H9 (cell line): ENCODE measurements around the gene HTRA3. TPM values are rescaled to one million over a fixed set of nuclear protein-coding genes. Genes with fewer than 3 reads are reported as not detected.

Experiments
- DNase-seq: peaks from one replicate; pipeline ENCODE4 v3.0.0-alpha.2; 2017
- H2AFZ ChIP-seq: one replicate; pipeline ENCODE4 v1.6.1; 2013; ENCODE audit warnings: mild to moderate bottlenecking, low read length, control low read depth, moderate library complexity
- H2AK5ac ChIP-seq: 2 replicates; pipeline ENCODE4 v1.6.1; 2013; ENCODE audit warnings: low read length, control low read depth, mixed read lengths; ENCODE audit not compliant: insufficient read length
- H2BK120ac ChIP-seq: one replicate; pipeline ENCODE4 v1.6.1; 2013; ENCODE audit warnings: low read depth, mild to moderate bottlenecking, low read length, control low read depth, inconsistent platforms; ENCODE audit not compliant: poor library complexity, severe bottlenecking
- H2BK12ac ChIP-seq: 2 replicates; pipeline ENCODE4 v1.6.1; 2013; ENCODE audit warnings: low read length, control low read depth, mixed read lengths, low read depth; ENCODE audit not compliant: insufficient read length
- H2BK15ac ChIP-seq: 2 replicates; pipeline ENCODE4 v1.6.1; 2013; ENCODE audit warnings: low read depth, low read length, control low read depth
- H2BK20ac ChIP-seq: one replicate; pipeline ENCODE4 v1.6.1; 2013; ENCODE audit warnings: low read depth, mild to moderate bottlenecking, low read length, control low read depth, inconsistent platforms; ENCODE audit not compliant: poor library complexity, severe bottlenecking
- H2BK5ac ChIP-seq: 2 replicates; pipeline ENCODE4 v1.6.1; 2013; ENCODE audit warnings: low read length, control low read depth, mixed read lengths; ENCODE audit not compliant: insufficient read length
- H3K14ac ChIP-seq: 2 replicates; pipeline ENCODE4 v1.6.1; 2013; ENCODE audit warnings: low read length, control low read depth; ENCODE audit not compliant: insufficient read depth
- H3K18ac ChIP-seq: 2 replicates; pipeline ENCODE4 v1.6.1; 2013; ENCODE audit warnings: low read depth, mild to moderate bottlenecking, mixed read lengths, low read length, control low read depth; ENCODE audit not compliant: insufficient read length
- H3K23ac ChIP-seq: 2 replicates; pipeline ENCODE4 v1.6.1; 2013; ENCODE audit warnings: low read length, control low read depth, mixed read lengths, low read depth; ENCODE audit not compliant: insufficient read length
- H3K23me2 ChIP-seq: 2 replicates; pipeline ENCODE4 v1.6.1; 2013; ENCODE audit warnings: low read depth, mild to moderate bottlenecking, mixed read lengths, low read length, control low read depth; ENCODE audit not compliant: insufficient read length, poor library complexity, severe bottlenecking
- H3K27ac ChIP-seq: 2 replicates; pipeline ENCODE4 v1.5.1; 2013; ENCODE audit warnings: low read length, control low read depth, mixed read lengths, low read depth; ENCODE audit not compliant: insufficient read length
- H3K27me3 ChIP-seq: 2 replicates; pipeline ENCODE4 v1.6.1; 2013; ENCODE audit warnings: low read length, control low read depth, inconsistent platforms; ENCODE audit not compliant: insufficient read depth
- H3K4ac ChIP-seq: 2 replicates; pipeline ENCODE4 v1.6.1; 2013; ENCODE audit warnings: low read depth, mild to moderate bottlenecking, control low read depth, inconsistent platforms, low read length, moderate library complexity
- H3K4me1 ChIP-seq: 2 replicates; pipeline ENCODE4 v1.6.1; 2013; ENCODE audit warnings: low read length, control low read depth, inconsistent platforms; ENCODE audit not compliant: insufficient read depth
- H3K4me2 ChIP-seq: 2 replicates; pipeline ENCODE4 v1.6.1; 2013; ENCODE audit warnings: low read length, control low read depth, mixed read lengths; ENCODE audit not compliant: insufficient read length, insufficient read depth
- H3K56ac ChIP-seq: 2 replicates; pipeline ENCODE4 v1.6.1; 2013; ENCODE audit warnings: low read depth, mild to moderate bottlenecking, mixed read lengths, low read length, control low read depth; ENCODE audit not compliant: insufficient read length
- H3K79me1 ChIP-seq: 2 replicates; pipeline ENCODE4 v1.6.1; 2013; ENCODE audit warnings: low read depth, mild to moderate bottlenecking, moderate library complexity, low read length, control low read depth, inconsistent platforms; ENCODE audit not compliant: insufficient read depth, poor library complexity, severe bottlenecking
- H3K79me2 ChIP-seq: 2 replicates; pipeline ENCODE4 v1.6.1; 2013; ENCODE audit warnings: low read length, control low read depth, inconsistent platforms; ENCODE audit not compliant: insufficient read depth
- H3K9ac ChIP-seq: 2 replicates; pipeline ENCODE4 v1.6.1; 2013; ENCODE audit warnings: low read length, control low read depth, mixed read lengths; ENCODE audit not compliant: insufficient read length; ENCODE audit errors: extremely low read depth
- H3K9me3 ChIP-seq: one replicate; pipeline ENCODE4 v1.6.1; 2013; ENCODE audit warnings: low read depth, low read length, inconsistent platforms; ENCODE audit not compliant: control insufficient read depth
- H3T11ph ChIP-seq: one replicate; pipeline ENCODE4 v1.6.1; 2013; ENCODE audit warnings: mild to moderate bottlenecking, low read length, control low read depth, inconsistent platforms
- H4K20me1 ChIP-seq: one replicate; pipeline ENCODE4 v1.6.1; 2013; ENCODE audit not compliant: control insufficient read depth, insufficient read length, insufficient read depth
- H4K5ac ChIP-seq: 2 replicates; pipeline ENCODE4 v1.6.1; 2013; ENCODE audit warnings: low read depth, mild to moderate bottlenecking, mixed read lengths, low read length, control low read depth; ENCODE audit not compliant: insufficient read length
- H4K8ac ChIP-seq: replicated peaks from 2 replicates; pipeline ENCODE4 v1.6.1; 2013; ENCODE audit warnings: low read length, control low read depth, mixed read lengths, low read depth; ENCODE audit not compliant: insufficient read length
- H4K91ac ChIP-seq: 2 replicates; pipeline ENCODE4 v1.6.1; 2013; ENCODE audit warnings: low read depth, mild to moderate bottlenecking, moderate library complexity, mixed read lengths, low read length, control low read depth; ENCODE audit not compliant: insufficient read length
- H3K27ac Mint-ChIP-seq, 3 experiments: 2 replicates in 2 of 3; 3 replicates in 1 of 3; pipeline ENCODE4 v1.8.0; 2020 to 2021; ENCODE audit warnings: mixed read lengths in 3 of 3, mild to moderate bottlenecking in 1 of 3, moderate library complexity in 1 of 3
- H3K27me3 Mint-ChIP-seq: 2 replicates; pipeline ENCODE4 v1.8.0; 2021; ENCODE audit warnings: low read depth, mild to moderate bottlenecking, moderate library complexity, mixed read lengths
- H3K36me3 Mint-ChIP-seq, 3 experiments: 2 replicates in 2 of 3; 3 replicates in 1 of 3; pipeline ENCODE4 v1.8.0; 2020 to 2021; ENCODE audit warnings: low read depth in 3 of 3, mixed read lengths in 3 of 3; ENCODE audit not compliant: insufficient read depth in 1 of 3
- H3K4me1 Mint-ChIP-seq, 2 experiments: 2 replicates each; pipeline ENCODE4 v1.8.0; 2020; ENCODE audit warnings: mixed read lengths in 2 of 2
- H3K4me3 Mint-ChIP-seq, 2 experiments: 2 replicates in 1 of 2; 3 replicates in 1 of 2; pipeline ENCODE4 v1.8.0; 2020 to 2021; ENCODE audit warnings: mild to moderate bottlenecking in 2 of 2, mixed read lengths in 2 of 2, moderate library complexity in 1 of 2
- H3K9me3 Mint-ChIP-seq, 2 experiments: 2 replicates in 1 of 2; 3 replicates in 1 of 2; pipeline ENCODE4 v1.8.0; 2020; ENCODE audit warnings: mild to moderate bottlenecking in 2 of 2, mixed read lengths in 2 of 2, moderate library complexity in 1 of 2
- WGBS: extraction: QIAGEN DNeasy Blood & Tissue Kit; methylation state at CpG from one replicate; pipeline ENCODE4 v1.1.7; 2013; ENCODE audit warnings: missing lambda C conversion rate, low lambda C conversion rate, mixed read lengths; ENCODE audit not compliant: insufficient read length; ENCODE audit errors: extremely low coverage; 5-methylcytosine and 5-hydroxymethylcytosine counted together
- total RNA-seq: library from RNA; stranded (reverse); gene quantifications from 2 replicates; pipeline ENCODE4 v1.2.1, GENCODE V29; 2021
- TF ChIP-seq, protein P1 (sequence below): fragments of 200-600 bp; sonication (generic); conservative IDR thresholded peaks from 3 replicates; pipeline ENCODE4 v1.8.0; 2021; ENCODE audit warnings: antibody characterized with exemption, mild to moderate bottlenecking

The HTRA3 gene
- total RNA-seq, 1 experiment from 2014 or later: 3.0 TPM

DNA sequence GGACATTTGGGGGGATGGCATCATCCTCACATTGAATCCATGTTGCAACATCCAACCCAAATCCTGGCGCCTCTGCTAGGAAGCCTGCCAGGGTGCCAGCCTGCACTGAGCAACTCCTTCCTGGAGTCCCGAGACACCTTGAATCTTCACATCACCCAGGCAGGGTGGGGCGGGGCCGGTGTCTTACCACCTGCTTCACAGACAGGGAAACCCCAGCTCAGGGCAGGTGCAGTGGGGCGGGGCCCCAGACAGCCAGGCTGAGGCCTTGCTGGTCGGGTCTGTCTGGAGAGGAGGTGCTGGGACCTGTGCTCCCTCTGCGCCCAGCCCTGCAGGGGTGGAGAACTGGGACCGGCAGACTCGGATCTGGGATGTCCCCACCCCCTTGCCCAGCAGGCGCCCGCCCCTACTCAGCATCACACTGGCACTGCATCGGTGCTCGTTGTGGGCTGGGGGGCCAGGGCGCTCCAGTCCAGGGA is 31.5 kb upstream of the HTRA3 start:
- no peak overlapping the region for H2BK12ac ChIP-seq
- no peak overlapping the region for H2BK120ac ChIP-seq
- no peaks in the 10 kb centered on the region for H3K27me3 ChIP-seq
- no peak overlapping the region for H2AFZ ChIP-seq
- no peaks in the 10 kb centered on the region for H3K23me2 ChIP-seq
- no peak overlapping the region for H4K8ac ChIP-seq
- Mint-ChIP-seq H3K27me3 (peaks cover 5% of the 10 kb centered on the region), H3K4me3 (no peak overlapping the region), H3K36me3 (no peaks in the 10 kb centered on the region), H3K9me3 (0 out of 5 replicates have a peak, but pooled peaks cover 0 to 2% of the 10 kb centered on the region in 2 experiments), H3K4me1 (peaks cover 2 to 11% of the 10 kb centered on the region in 2 experiments; a peak in 2 of 4 replicates), H3K27ac (no peak overlapping the region)
- no peaks in the 10 kb centered on the region for H3K4me1 ChIP-seq
- no peaks in the 10 kb centered on the region for H3K79me1 ChIP-seq
- no peaks in the 10 kb centered on the region for H3K79me2 ChIP-seq
- H3K9me3 ChIP-seq: no peaks in the 10 kb centered on the region
- no peak overlapping the region for H4K91ac ChIP-seq
- no peak overlapping the region for H3K23ac ChIP-seq
- H3K4me2 ChIP-seq: no peak overlapping the region
- no peak overlapping the region for H3K4ac ChIP-seq
- WGBS: no CpG with 5 or more reads among the region's 14 CpGs
- no peak overlapping the region for H3K56ac ChIP-seq
- H2AK5ac ChIP-seq: no peak overlapping the region
- no peak overlapping the region for H3K9ac ChIP-seq
- no peak overlapping the region for H4K5ac ChIP-seq
- TF ChIP-seq, protein P1, sequence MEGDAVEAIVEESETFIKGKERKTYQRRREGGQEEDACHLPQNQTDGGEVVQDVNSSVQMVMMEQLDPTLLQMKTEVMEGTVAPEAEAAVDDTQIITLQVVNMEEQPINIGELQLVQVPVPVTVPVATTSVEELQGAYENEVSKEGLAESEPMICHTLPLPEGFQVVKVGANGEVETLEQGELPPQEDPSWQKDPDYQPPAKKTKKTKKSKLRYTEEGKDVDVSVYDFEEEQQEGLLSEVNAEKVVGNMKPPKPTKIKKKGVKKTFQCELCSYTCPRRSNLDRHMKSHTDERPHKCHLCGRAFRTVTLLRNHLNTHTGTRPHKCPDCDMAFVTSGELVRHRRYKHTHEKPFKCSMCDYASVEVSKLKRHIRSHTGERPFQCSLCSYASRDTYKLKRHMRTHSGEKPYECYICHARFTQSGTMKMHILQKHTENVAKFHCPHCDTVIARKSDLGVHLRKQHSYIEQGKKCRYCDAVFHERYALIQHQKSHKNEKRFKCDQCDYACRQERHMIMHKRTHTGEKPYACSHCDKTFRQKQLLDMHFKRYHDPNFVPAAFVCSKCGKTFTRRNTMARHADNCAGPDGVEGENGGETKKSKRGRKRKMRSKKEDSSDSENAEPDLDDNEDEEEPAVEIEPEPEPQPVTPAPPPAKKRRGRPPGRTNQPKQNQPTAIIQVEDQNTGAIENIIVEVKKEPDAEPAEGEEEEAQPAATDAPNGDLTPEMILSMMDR: no peak
- H3K18ac ChIP-seq: no peak overlapping the region
- no peak overlapping the region for H2BK5ac ChIP-seq
- no peak overlapping the region for H3K27ac ChIP-seq
- no peak overlapping the region for H2BK20ac ChIP-seq
- H3K14ac ChIP-seq: no peak overlapping the region
- H3T11ph ChIP-seq: no peak overlapping the region
- H2BK15ac ChIP-seq: no peak overlapping the region
- no peaks in the 10 kb centered on the region for H4K20me1 ChIP-seq
- DNase-seq: no peak
